HG03064 (cell line): ENCODE results near the gene MAGEB17.

Source experiments
- ATAC-seq: cut with Tn5 transposase; IDR thresholded peaks from one replicate; pipeline ENCODE4 v1.9.1; 2021; ENCODE audit warnings: low read depth; ENCODE audit not compliant: unreplicated experiment

Gene MAGEB17

GRCh38 chrX:16205840-16206239 lies 38.6 kb downstream of the MAGEB17 start:
- ATAC-seq = no peak

- ATAC-seq = no peak
Measured at GRCh38 chrX:16207634-16208033, 40.4 kb downstream of the MAGEB17 start.

GRCh38 chrX:16208601-16209000 lies 41.3 kb downstream of the MAGEB17 start:
- ATAC-seq = no peak

- ATAC-seq = no peak
Measured at GRCh38 chrX:16210061-16210460, 42.8 kb downstream of the MAGEB17 start.

- ATAC-seq = no peak
Measured at GRCh38 chrX:16212024-16212423, 44.7 kb downstream of the MAGEB17 start.

GRCh38 chrX:16212436-16212835 lies 45.2 kb downstream of the MAGEB17 start:
- no peak for ATAC-seq

GRCh38 chrX:16213961-16214360 lies 46.7 kb downstream of the MAGEB17 start:
- ATAC-seq = no peak

GRCh38 chrX:16215660-16216059 lies 48.4 kb downstream of the MAGEB17 start:
- ATAC-seq = no peak
